NCI-H2029 treated with DMSO at 0.1 percent for 48 hours (cell line): ENCODE data around the gene ABCC1.
"Not testable (repeated sequence)": the region's sequence is repeated elsewhere in the genome, so short reads cannot be mapped to it uniquely, and the experiment has no call there.

Source experiments
- DNase-seq: peaks from one replicate; lab custom pipeline; 2025; lab: John Stamatoyannopoulos, UW

Gene ABCC1

GRCh38 chr16:15946257-15947044 lies 3.0 kb upstream of the ABCC1 start:
- DNase-seq = no peak

- DNase-seq = no peak
Measured at GRCh38 chr16:15947983-15948509, 1.4 kb upstream of the ABCC1 start.

GRCh38 chr16:15948532-15949209 lies 745 bp upstream of the ABCC1 start:
- DNase-seq = no peak

GRCh38 chr16:15950161-15950854 lies 892 bp downstream of the ABCC1 start:
- no peak for DNase-seq

GRCh38 chr16:15950869-15951268 lies 1.5 kb downstream of the ABCC1 start:
- no peak for DNase-seq

GRCh38 chr16:15951852-15952251 lies 2.4 kb downstream of the ABCC1 start:
- no peak for DNase-seq

- no peak for DNase-seq
Measured at GRCh38 chr16:15952265-15952711, 2.9 kb downstream of the ABCC1 start.

GRCh38 chr16:15953477-15953876 lies 4.1 kb downstream of the ABCC1 start:
- no peak for DNase-seq

- DNase-seq = no peak
Measured at GRCh38 chr16:15953929-15954813, 4.8 kb downstream of the ABCC1 start.

- DNase-seq = no peak
Measured at GRCh38 chr16:15954814-15955151, 5.4 kb downstream of the ABCC1 start.

GRCh38 chr16:15955425-15955824 lies 6.0 kb downstream of the ABCC1 start:
- no peak for DNase-seq

- not testable (repeated sequence) for DNase-seq
Measured at GRCh38 chr16:15956106-15956505, 6.7 kb downstream of the ABCC1 start.

GRCh38 chr16:15958703-15959348 lies 9.4 kb downstream of the ABCC1 start:
- DNase-seq = no peak

GRCh38 chr16:15960124-15960971 lies 10.9 kb downstream of the ABCC1 start:
- no peak for DNase-seq

GRCh38 chr16:15961060-15961511 lies 11.7 kb downstream of the ABCC1 start:
- DNase-seq = no peak

GRCh38 chr16:15961571-15962090 lies 12.2 kb downstream of the ABCC1 start:
- no peak for DNase-seq

- DNase-seq = no peak
Measured at GRCh38 chr16:15963307-15963910, 14.0 kb downstream of the ABCC1 start.

GRCh38 chr16:15966420-15966819 lies 17.0 kb downstream of the ABCC1 start:
- DNase-seq = no peak

GRCh38 chr16:15966836-15967546 lies 17.6 kb downstream of the ABCC1 start:
- no peak for DNase-seq
